Astrocyte (in vitro differentiated cells and primary cell): ENCODE results near the gene MTERF4.

Experiments
- EZH2 ChIP-seq: IDR thresholded peaks from 2 replicates; pipeline ENCODE4 v1.6.1; 2012; ENCODE audit warnings: mild to moderate bottlenecking, low read length, inconsistent platforms; ENCODE audit not compliant: insufficient read depth
- TF ChIP-seq, protein P1 (sequence below): IDR thresholded peaks from 2 replicates; pipeline ENCODE4 v1.5.1; 2011; ENCODE audit warnings: low read depth, mild to moderate bottlenecking, inconsistent platforms, low read length, moderate library complexity; ENCODE audit not compliant: insufficient read depth

DNA sequence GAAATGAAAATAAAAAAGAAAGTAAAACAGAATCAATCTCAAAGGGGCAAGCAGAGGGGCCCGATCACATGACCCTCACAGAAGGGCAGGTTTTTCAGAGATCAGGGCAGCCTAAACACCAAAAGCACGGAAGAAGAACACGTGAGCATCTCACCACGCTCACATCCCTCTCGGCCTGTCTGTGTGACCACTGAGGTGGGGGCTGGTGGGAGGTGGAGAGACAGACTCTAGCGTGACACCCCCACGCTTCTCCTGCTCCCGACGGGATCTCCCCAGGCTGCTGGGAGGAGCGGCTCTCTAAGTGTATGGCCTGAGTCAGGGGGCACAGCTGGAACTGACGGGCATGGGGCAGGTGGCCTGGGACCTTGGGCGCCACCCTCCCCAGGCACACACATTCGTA lies 23.5 kb upstream of the MTERF4 start:
- TF ChIP-seq, protein P1, sequence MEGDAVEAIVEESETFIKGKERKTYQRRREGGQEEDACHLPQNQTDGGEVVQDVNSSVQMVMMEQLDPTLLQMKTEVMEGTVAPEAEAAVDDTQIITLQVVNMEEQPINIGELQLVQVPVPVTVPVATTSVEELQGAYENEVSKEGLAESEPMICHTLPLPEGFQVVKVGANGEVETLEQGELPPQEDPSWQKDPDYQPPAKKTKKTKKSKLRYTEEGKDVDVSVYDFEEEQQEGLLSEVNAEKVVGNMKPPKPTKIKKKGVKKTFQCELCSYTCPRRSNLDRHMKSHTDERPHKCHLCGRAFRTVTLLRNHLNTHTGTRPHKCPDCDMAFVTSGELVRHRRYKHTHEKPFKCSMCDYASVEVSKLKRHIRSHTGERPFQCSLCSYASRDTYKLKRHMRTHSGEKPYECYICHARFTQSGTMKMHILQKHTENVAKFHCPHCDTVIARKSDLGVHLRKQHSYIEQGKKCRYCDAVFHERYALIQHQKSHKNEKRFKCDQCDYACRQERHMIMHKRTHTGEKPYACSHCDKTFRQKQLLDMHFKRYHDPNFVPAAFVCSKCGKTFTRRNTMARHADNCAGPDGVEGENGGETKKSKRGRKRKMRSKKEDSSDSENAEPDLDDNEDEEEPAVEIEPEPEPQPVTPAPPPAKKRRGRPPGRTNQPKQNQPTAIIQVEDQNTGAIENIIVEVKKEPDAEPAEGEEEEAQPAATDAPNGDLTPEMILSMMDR, result no peak
- TF ChIP-seq EZH2, result no peak
